ENCODE data around the gene HOOK2.

HOOK2 gene

DNA sequence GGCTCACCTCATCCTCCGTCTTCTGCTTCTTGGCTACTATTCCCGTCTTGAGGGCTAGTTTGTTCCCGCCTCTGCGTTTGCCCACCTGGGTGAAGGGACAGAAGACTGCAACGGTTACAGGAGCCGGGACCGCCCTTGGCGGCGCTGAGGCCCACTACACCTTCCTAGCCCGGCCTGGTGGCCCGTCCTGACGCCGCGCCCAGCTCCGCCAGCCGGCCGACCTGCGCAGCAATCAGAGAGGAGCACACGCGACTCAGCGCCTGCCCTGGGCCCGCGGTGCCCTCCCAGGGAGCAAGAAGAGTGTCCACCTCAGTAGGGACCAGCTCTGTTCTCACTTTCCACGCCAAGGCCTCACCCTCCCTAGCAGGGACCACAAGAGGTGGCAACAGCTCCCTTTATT is 44.0 kb downstream of the HOOK2 start:
- Histone ChIP-seq H3K4me1 (ENCODE audit: insufficient read depth, low read length, poor library complexity, severe bottlenecking) (peaks cover 15% of the 10 kb centered on the region), H3K9me2 (replicated peaks; ENCODE audit: low read depth, low read length) (no peaks in the 10 kb centered on the region), H3K9me3 (ENCODE audit: insufficient read depth, low read depth, low read length) (no peaks in the 10 kb centered on the region), H3K79me2 (ENCODE audit: insufficient read depth, low read length) (peaks cover 59% of the 10 kb centered on the region), H3K27me3 (ENCODE audit: insufficient read depth, low read length, poor library complexity, severe bottlenecking) (peaks cover 6% of the 10 kb centered on the region), H3K4me2 (ENCODE audit: low read depth, low read length, poor library complexity, severe bottlenecking) (peak overlapping the region; percentile 94), H4K20me1 (ENCODE audit: insufficient read depth, low read length, poor library complexity, severe bottlenecking) (peaks cover 50% of the 10 kb centered on the region), H3K4me3 (ENCODE audit: low read length, poor library complexity, severe bottlenecking) (peak overlapping the region; percentile 95), H3K36me3 (ENCODE audit: insufficient read depth, low read length) (peaks cover 34% of the 10 kb centered on the region; the same call in 1 of the 2 replicates), H3F3A (ENCODE audit: low read depth) (no peaks in the 10 kb centered on the region), H3K9ac (ENCODE audit: low read depth, low read length, poor library complexity, severe bottlenecking) (peak overlapping the region; percentile 98), H2AFZ (ENCODE audit: low read length) (no peak overlapping the region)
- TF ChIP-seq, protein P1, sequence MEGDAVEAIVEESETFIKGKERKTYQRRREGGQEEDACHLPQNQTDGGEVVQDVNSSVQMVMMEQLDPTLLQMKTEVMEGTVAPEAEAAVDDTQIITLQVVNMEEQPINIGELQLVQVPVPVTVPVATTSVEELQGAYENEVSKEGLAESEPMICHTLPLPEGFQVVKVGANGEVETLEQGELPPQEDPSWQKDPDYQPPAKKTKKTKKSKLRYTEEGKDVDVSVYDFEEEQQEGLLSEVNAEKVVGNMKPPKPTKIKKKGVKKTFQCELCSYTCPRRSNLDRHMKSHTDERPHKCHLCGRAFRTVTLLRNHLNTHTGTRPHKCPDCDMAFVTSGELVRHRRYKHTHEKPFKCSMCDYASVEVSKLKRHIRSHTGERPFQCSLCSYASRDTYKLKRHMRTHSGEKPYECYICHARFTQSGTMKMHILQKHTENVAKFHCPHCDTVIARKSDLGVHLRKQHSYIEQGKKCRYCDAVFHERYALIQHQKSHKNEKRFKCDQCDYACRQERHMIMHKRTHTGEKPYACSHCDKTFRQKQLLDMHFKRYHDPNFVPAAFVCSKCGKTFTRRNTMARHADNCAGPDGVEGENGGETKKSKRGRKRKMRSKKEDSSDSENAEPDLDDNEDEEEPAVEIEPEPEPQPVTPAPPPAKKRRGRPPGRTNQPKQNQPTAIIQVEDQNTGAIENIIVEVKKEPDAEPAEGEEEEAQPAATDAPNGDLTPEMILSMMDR (conservative IDR thresholded peaks at IDR 0.05; ENCODE audit: low read length): no peak
- TF ChIP-seq EZH2phosphoT487 (IDR thresholded peaks at IDR 0.05; ENCODE audit: borderline replicate concordance): no peak

DNA sequence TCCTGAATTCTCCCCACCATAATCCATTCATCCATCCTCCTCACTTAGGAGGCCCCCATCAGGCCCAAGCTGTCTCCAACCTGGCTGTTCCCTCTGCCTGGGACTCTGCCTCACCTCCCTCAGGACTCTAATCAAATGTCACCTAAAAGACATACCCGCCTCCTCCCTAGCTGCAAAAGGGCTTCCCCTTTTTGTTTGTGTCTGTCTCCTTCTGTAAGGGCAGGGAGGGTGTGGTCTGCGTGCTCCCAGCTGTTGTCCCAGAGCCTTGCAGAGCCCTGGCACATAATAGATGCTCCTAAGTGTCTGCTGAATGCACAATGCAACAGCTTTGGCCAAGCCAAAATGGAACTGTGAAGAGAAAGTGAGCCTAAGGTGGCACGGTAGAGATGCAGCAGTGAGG is 45.3 kb downstream of the HOOK2 start:
- Histone ChIP-seq H3K27me3 (ENCODE audit: insufficient read depth, low read length, poor library complexity, severe bottlenecking) (peaks cover 6% of the 10 kb centered on the region), H3K4me3 (ENCODE audit: low read length, poor library complexity, severe bottlenecking) (no peak overlapping the region), H3F3A (ENCODE audit: low read depth) (no peaks in the 10 kb centered on the region), H3K36me3 (ENCODE audit: insufficient read depth, low read length) (peaks cover 34% of the 10 kb centered on the region; the same call in 1 of the 2 replicates), H3K9me3 (ENCODE audit: insufficient read depth, low read depth, low read length) (no peaks in the 10 kb centered on the region), H4K20me1 (ENCODE audit: insufficient read depth, low read length, poor library complexity, severe bottlenecking) (peaks cover 50% of the 10 kb centered on the region), H3K79me2 (ENCODE audit: insufficient read depth, low read length) (peaks cover 59% of the 10 kb centered on the region), H3K4me1 (ENCODE audit: insufficient read depth, low read length, poor library complexity, severe bottlenecking) (peaks cover 15% of the 10 kb centered on the region), H3K9ac (ENCODE audit: low read depth, low read length, poor library complexity, severe bottlenecking) (no peak overlapping the region), H3K4me2 (ENCODE audit: low read depth, low read length, poor library complexity, severe bottlenecking) (no peak overlapping the region), H3K9me2 (replicated peaks; ENCODE audit: low read depth, low read length) (no peaks in the 10 kb centered on the region), H2AFZ (ENCODE audit: low read length) (no peak overlapping the region)
- TF ChIP-seq, protein P1 (conservative IDR thresholded peaks at IDR 0.05; ENCODE audit: low read length): no peak
- no peak for TF ChIP-seq EZH2phosphoT487 (IDR thresholded peaks at IDR 0.05; ENCODE audit: borderline replicate concordance)

DNA sequence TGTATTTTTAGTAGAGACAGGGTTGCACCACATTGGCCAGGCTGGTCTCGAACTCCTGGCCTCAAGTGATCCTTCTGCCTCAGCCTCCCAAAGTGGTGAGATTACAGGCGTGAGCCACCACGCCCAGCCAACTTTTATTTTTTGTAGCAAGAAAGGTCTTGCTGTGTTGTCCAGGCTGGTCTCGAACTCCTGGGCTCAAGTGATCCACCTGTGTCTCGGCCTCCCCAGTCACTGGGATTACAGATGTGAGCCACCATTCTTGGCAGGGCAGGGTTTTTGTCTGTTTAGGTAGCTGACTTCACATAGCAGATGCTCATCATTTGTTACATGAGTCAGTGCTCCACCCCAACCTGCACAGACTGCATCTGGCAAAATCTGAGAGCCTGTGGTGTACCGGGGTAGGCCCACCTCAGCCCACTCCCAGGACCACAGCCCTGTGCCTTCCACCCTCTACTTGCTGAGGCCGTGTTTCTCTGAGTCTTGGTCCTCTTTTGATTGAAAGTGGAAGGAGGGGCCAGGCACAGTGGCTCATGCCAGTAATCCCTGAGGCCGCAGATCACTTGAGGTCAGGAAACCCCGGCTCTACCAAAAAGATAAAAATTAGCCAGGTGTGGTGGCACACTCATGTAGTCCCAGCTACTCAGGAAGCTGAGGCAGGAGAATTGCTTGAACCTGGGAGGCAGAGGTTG is 47.5 kb downstream of the HOOK2 start:
- Histone ChIP-seq H3K4me2 (ENCODE audit: low read depth, low read length, poor library complexity, severe bottlenecking) (no peak overlapping the region), H4K20me1 (ENCODE audit: insufficient read depth, low read length, poor library complexity, severe bottlenecking) (peaks cover 35% of the 10 kb centered on the region), H3K9me3 (ENCODE audit: insufficient read depth, low read depth, low read length) (no peaks in the 10 kb centered on the region), H3K27me3 (ENCODE audit: insufficient read depth, low read length, poor library complexity, severe bottlenecking) (no peaks in the 10 kb centered on the region), H3K4me1 (ENCODE audit: insufficient read depth, low read length, poor library complexity, severe bottlenecking) (peaks cover 25% of the 10 kb centered on the region), H3K79me2 (ENCODE audit: insufficient read depth, low read length) (peaks cover 52% of the 10 kb centered on the region), H3K36me3 (ENCODE audit: insufficient read depth, low read length) (peaks cover 34% of the 10 kb centered on the region; the same call in 1 of the 2 replicates), H3F3A (ENCODE audit: low read depth) (no peaks in the 10 kb centered on the region), H3K9ac (ENCODE audit: low read depth, low read length, poor library complexity, severe bottlenecking) (no peak overlapping the region), H2AFZ (ENCODE audit: low read length) (no peak overlapping the region), H3K9me2 (replicated peaks; ENCODE audit: low read depth, low read length) (no peaks in the 10 kb centered on the region), H3K4me3 (ENCODE audit: low read length, poor library complexity, severe bottlenecking) (no peak overlapping the region)
- no peak for TF ChIP-seq EZH2phosphoT487 (IDR thresholded peaks at IDR 0.05; ENCODE audit: borderline replicate concordance)
- TF ChIP-seq, protein P1 (conservative IDR thresholded peaks at IDR 0.05; ENCODE audit: low read length): no peak
